NB4 (cell line): Measurements from ENCODE around the gene VAMP4.

ENCODE experiments used
- CTCF ChIP-seq: IDR thresholded peaks from one replicate; pipeline ENCODE4 v1.5.1; 2012; ENCODE audit warnings: low read depth, low read length
- MAX ChIP-seq: IDR thresholded peaks from 2 replicates; pipeline ENCODE4 v1.6.1; 2011; ENCODE audit warnings: low read depth, low read length
- MYC ChIP-seq: IDR thresholded peaks from 2 replicates; pipeline ENCODE4 v1.6.1; 2011; ENCODE audit warnings: low read depth, low read length
- POLR2A ChIP-seq: IDR thresholded peaks from 2 replicates; pipeline ENCODE4 v1.6.1; 2011; ENCODE audit warnings: mild to moderate bottlenecking; ENCODE audit not compliant: insufficient read length; ENCODE audit errors: extremely low read depth

- TF ChIP-seq MYC: no peak
- no peak for TF ChIP-seq CTCF
- TF ChIP-seq POLR2A: no peak
- no peak for TF ChIP-seq MAX
These were observed 42.1 kb upstream of the VAMP4 start for GRCh38 chr1:171783816-171784530.
